Esophagus squamous epithelium (tissue), 4 donors: ENCODE data around the gene IGDCC3.

Source experiments
- POLR2A ChIP-seq, 4 donors: fragments of 450-650 bp; IDR thresholded peaks; one replicate each; pipeline ENCODE4 v1.6.1; 2017; ENCODE audit warnings: antibody characterized with exemption in 4 of 4, mild to moderate bottlenecking in 4 of 4, moderate library complexity in 3 of 4
- TF ChIP-seq, protein P1 (sequence below), 6 experiments: fragments of 450-650 bp in 4 of 6; fragments of 200-600 bp in 2 of 6; sonication (generic) in 2 of 6; IDR thresholded peaks; one replicate each; pipeline ENCODE4 v1.5.1; 2016 to 2019; ENCODE audit warnings: antibody characterized with exemption in 6 of 6, mild to moderate bottlenecking in 4 of 6, moderate library complexity in 4 of 6

DNA sequence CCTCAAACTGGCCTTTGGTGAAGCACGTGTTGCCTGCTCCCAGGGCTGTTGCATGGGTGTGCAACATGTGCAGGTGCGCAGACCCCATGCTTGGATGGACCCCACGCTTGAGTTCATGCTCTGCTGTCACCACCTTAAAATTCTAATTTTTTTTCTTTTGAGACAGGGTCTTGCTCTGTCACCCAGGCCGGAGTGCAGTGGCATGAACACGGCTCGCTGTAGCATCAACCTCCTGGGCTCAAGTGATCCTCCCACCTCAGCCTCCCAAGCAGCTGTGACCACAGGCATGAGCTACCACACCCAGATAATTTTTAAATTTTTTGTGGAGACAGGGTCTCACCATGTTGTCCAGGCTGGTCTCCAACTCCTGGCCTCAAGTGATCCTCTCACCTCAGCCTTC, 9.1 kb upstream of the IGDCC3 start:
- TF ChIP-seq, protein P1, sequence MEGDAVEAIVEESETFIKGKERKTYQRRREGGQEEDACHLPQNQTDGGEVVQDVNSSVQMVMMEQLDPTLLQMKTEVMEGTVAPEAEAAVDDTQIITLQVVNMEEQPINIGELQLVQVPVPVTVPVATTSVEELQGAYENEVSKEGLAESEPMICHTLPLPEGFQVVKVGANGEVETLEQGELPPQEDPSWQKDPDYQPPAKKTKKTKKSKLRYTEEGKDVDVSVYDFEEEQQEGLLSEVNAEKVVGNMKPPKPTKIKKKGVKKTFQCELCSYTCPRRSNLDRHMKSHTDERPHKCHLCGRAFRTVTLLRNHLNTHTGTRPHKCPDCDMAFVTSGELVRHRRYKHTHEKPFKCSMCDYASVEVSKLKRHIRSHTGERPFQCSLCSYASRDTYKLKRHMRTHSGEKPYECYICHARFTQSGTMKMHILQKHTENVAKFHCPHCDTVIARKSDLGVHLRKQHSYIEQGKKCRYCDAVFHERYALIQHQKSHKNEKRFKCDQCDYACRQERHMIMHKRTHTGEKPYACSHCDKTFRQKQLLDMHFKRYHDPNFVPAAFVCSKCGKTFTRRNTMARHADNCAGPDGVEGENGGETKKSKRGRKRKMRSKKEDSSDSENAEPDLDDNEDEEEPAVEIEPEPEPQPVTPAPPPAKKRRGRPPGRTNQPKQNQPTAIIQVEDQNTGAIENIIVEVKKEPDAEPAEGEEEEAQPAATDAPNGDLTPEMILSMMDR (IDR thresholded peaks at IDR 0.05) = no peak
- TF ChIP-seq POLR2A (IDR thresholded peaks at IDR 0.05) = no peak
